ENCODE results near the gene P2RX5.
A peak's percentile ranks its signal among the peaks of the same experiment; 100 is the strongest.

P2RX5 gene

GRCh38 chr17:3656755-3657587 lies 39.0 kb downstream of the P2RX5 start:
- DNase-seq (ENCODE audit: low spot score), result no peak

GRCh38 chr17:3656353-3656752 lies 39.6 kb downstream of the P2RX5 start:
- DNase-seq (ENCODE audit: low spot score), result no peak

- no peak for DNase-seq (ENCODE audit: low spot score)
Observed at GRCh38 chr17:3655766-3656165, 40.2 kb downstream of the P2RX5 start.

GRCh38 chr17:3647769-3648555 lies 48.0 kb downstream of the P2RX5 start:
- peak; percentile 83 for DNase-seq (ENCODE audit: low spot score)

GRCh38 chr17:3647251-3647650 lies 48.7 kb downstream of the P2RX5 start:
- no peak for DNase-seq (ENCODE audit: low spot score)

- DNase-seq (ENCODE audit: low spot score), result no peak
Observed at GRCh38 chr17:3645310-3645709, 50.6 kb downstream of the P2RX5 start.

- no peak for DNase-seq (ENCODE audit: low spot score)
Observed at GRCh38 chr17:3643889-3644349, 52.0 kb downstream of the P2RX5 start.

GRCh38 chr17:3641717-3642486 lies 54.1 kb downstream of the P2RX5 start:
- DNase-seq (ENCODE audit: low spot score), result no peak

- DNase-seq (ENCODE audit: low spot score), result no peak
Observed at GRCh38 chr17:3641014-3641413, 54.9 kb downstream of the P2RX5 start.

GRCh38 chr17:3639981-3640596 lies 55.9 kb downstream of the P2RX5 start:
- DNase-seq (ENCODE audit: low spot score), result no peak

- DNase-seq (ENCODE audit: low spot score), result no peak
Observed at GRCh38 chr17:3636908-3637373, 59.0 kb downstream of the P2RX5 start.

- DNase-seq (ENCODE audit: low spot score), result peak; percentile 99
Observed at GRCh38 chr17:3636154-3636907, 59.6 kb downstream of the P2RX5 start, which contains the start of the genes CTNS and SHPK. Gene CTNS, plus strand, starts transcription at chr17:3636760. Its CDS starts 3,447 bp downstream, at chr17:3640207. Gene SHPK, minus strand, starts transcription at chr17:3636250. Its CDS starts 31 bp downstream, at chr17:3636219.

- DNase-seq (ENCODE audit: low spot score), result peak; percentile 68
Observed at GRCh38 chr17:3635474-3636153, 60.3 kb downstream of the P2RX5 start.

GRCh38 chr17:3632287-3632686 lies 63.7 kb downstream of the P2RX5 start:
- no peak for DNase-seq (ENCODE audit: low spot score)

- no peak for DNase-seq (ENCODE audit: low spot score)
Observed at GRCh38 chr17:3630781-3631180, 65.2 kb downstream of the P2RX5 start.

- no peak for DNase-seq (ENCODE audit: low spot score)
Observed at GRCh38 chr17:3627769-3628167, 68.2 kb downstream of the P2RX5 start.

GRCh38 chr17:3626831-3627768 lies 68.9 kb downstream of the P2RX5 start:
- DNase-seq (ENCODE audit: low spot score), result no peak

All from ecto neural progenitor cell (in vitro differentiated cells).